Prostate gland (tissue), 2 donors: ENCODE data around the gene WDR87.

Experiments
- CTCF ChIP-seq, 4 experiments: fragments of 200-600 bp in 2 of 4; fragments of 450-650 bp in 2 of 4; sonication (generic) in 2 of 4; IDR thresholded peaks; 1 replicate in 3 of 4; 2 replicates in 1 of 4; pipeline ENCODE4 v1.5.1; 2016 to 2019; ENCODE audit warnings: antibody characterized with exemption in 4 of 4, mild to moderate bottlenecking in 2 of 4, moderate library complexity in 2 of 4
- POLR2A ChIP-seq: fragments of 450-650 bp; IDR thresholded peaks from one replicate; pipeline ENCODE4 v1.6.1; 2016; ENCODE audit warnings: antibody characterized with exemption, mild to moderate bottlenecking

GRCh38 chr19:37929355-37929923, 23.0 kb upstream of the WDR87 start:
- TF ChIP-seq POLR2A: no peak
- TF ChIP-seq CTCF (IDR thresholded peaks at IDR 0.05): no peak
